Parathyroid adenoma (tissue), 2 donors: ENCODE measurements around the gene ACKR3.

Source experiments
- H2AFZ ChIP-seq: fragments of 300-600 bp; sonication (generic); one replicate; pipeline ENCODE4 v1.7.0; 2017; ENCODE audit warnings: antibody characterized with exemption, mild to moderate bottlenecking
- H3K27ac ChIP-seq: fragments of 300-600 bp; sonication (generic); one replicate; pipeline ENCODE4 v1.7.0; 2017
- H3K27me3 ChIP-seq: fragments of 300-600 bp; sonication (generic); one replicate; pipeline ENCODE4 v1.7.0; 2017; ENCODE audit warnings: low read length; ENCODE audit not compliant: control insufficient read depth, insufficient read depth
- H3K36me3 ChIP-seq: fragments of 300-600 bp; sonication (generic); one replicate; pipeline ENCODE4 v1.7.0; 2017; ENCODE audit warnings: low read length; ENCODE audit not compliant: control insufficient read depth, insufficient read depth
- H3K4me1 ChIP-seq: fragments of 300-600 bp; sonication (generic); one replicate; pipeline ENCODE4 v1.7.0; 2017; ENCODE audit warnings: control low read depth
- H3K4me2 ChIP-seq: fragments of 300-600 bp; sonication (generic); one replicate; pipeline ENCODE4 v1.7.0; 2017; ENCODE audit warnings: low read length
- H3K4me3 ChIP-seq: fragments of 300-600 bp; sonication (generic); one replicate; pipeline ENCODE4 v1.7.0; 2017; ENCODE audit warnings: low read depth, low read length
- H3K79me2 ChIP-seq: fragments of 300-600 bp; sonication (generic); one replicate; pipeline ENCODE4 v1.7.0; 2017; ENCODE audit warnings: control low read depth
- H3K9ac ChIP-seq: fragments of 300-600 bp; sonication (generic); one replicate; pipeline ENCODE4 v1.7.0; 2017; ENCODE audit warnings: mild to moderate bottlenecking
- H3K9me3 ChIP-seq: fragments of 300-600 bp; sonication (generic); one replicate; pipeline ENCODE4 v1.7.0; 2017; ENCODE audit warnings: low read length; ENCODE audit not compliant: control insufficient read depth
- TF ChIP-seq, protein P1 (sequence below): fragments of 300-600 bp; sonication (generic); IDR thresholded peaks from one replicate; pipeline ENCODE4 v1.7.0; 2017; ENCODE audit warnings: antibody characterized with exemption, mild to moderate bottlenecking
- donor health status: primary hyperparathyroidism.

ACKR3 gene

GRCh38 chr2:236558036-236558435, 11.6 kb upstream of the ACKR3 start:
- no peak overlapping the region for H2AFZ ChIP-seq
- H3K27me3 ChIP-seq: no peaks in the 10 kb centered on the region
- TF ChIP-seq, protein P1, sequence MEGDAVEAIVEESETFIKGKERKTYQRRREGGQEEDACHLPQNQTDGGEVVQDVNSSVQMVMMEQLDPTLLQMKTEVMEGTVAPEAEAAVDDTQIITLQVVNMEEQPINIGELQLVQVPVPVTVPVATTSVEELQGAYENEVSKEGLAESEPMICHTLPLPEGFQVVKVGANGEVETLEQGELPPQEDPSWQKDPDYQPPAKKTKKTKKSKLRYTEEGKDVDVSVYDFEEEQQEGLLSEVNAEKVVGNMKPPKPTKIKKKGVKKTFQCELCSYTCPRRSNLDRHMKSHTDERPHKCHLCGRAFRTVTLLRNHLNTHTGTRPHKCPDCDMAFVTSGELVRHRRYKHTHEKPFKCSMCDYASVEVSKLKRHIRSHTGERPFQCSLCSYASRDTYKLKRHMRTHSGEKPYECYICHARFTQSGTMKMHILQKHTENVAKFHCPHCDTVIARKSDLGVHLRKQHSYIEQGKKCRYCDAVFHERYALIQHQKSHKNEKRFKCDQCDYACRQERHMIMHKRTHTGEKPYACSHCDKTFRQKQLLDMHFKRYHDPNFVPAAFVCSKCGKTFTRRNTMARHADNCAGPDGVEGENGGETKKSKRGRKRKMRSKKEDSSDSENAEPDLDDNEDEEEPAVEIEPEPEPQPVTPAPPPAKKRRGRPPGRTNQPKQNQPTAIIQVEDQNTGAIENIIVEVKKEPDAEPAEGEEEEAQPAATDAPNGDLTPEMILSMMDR: no peak
- no peak overlapping the region for H3K4me2 ChIP-seq
- H3K36me3 ChIP-seq: no peaks in the 10 kb centered on the region
- no peaks in the 10 kb centered on the region for H3K4me1 ChIP-seq
- H3K27ac ChIP-seq: no peak overlapping the region
- no peaks in the 10 kb centered on the region for H3K79me2 ChIP-seq
- H3K9me3 ChIP-seq: no peaks in the 10 kb centered on the region
- H3K9ac ChIP-seq: no peak overlapping the region
- H3K4me3 ChIP-seq: no peak overlapping the region

- Histone ChIP-seq H3K36me3 (no peaks in the 10 kb centered on the region), H3K27me3 (no peaks in the 10 kb centered on the region), H3K9ac (no peak overlapping the region), H3K4me2 (no peak overlapping the region), H3K4me1 (no peaks in the 10 kb centered on the region), H3K79me2 (no peaks in the 10 kb centered on the region), H3K9me3 (no peaks in the 10 kb centered on the region), H3K27ac (no peak overlapping the region), H2AFZ (no peak overlapping the region), H3K4me3 (no peak overlapping the region)
- TF ChIP-seq, protein P1: no peak
These were observed 10.3 kb upstream of the ACKR3 start for GRCh38 chr2:236558993-236559978.

GRCh38 chr2:236561874-236562273, 7.8 kb upstream of the ACKR3 start:
- no peaks in the 10 kb centered on the region for H3K9me3 ChIP-seq
- H3K4me1 ChIP-seq: no peaks in the 10 kb centered on the region
- H3K27ac ChIP-seq: no peak overlapping the region
- no peak overlapping the region for H3K4me3 ChIP-seq
- H3K27me3 ChIP-seq: no peaks in the 10 kb centered on the region
- H3K9ac ChIP-seq: no peak overlapping the region
- no peaks in the 10 kb centered on the region for H3K79me2 ChIP-seq
- no peaks in the 10 kb centered on the region for H3K36me3 ChIP-seq
- H2AFZ ChIP-seq: no peak overlapping the region
- no peak overlapping the region for H3K4me2 ChIP-seq
- TF ChIP-seq, protein P1: no peak

DNA sequence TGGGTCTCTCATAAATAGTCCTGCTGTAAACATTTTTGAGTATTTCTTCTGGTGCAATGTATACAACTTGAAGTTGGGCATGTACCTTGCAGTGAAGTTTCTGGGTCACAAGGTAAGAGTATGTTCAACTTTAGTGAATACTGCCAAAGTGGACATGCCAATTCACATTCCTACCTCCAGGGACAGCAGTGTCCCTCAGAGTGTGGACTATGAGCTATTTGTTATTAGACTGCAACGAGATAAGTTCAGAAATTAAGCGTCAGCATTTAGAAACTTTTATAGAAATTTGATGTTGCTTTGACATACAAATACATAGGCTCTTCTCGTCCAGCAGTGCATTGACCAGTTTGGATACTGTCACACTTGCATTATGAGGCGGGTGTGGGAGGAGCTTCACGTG, 7.2 kb upstream of the ACKR3 start:
- H3K36me3 ChIP-seq: no peaks in the 10 kb centered on the region
- H3K27me3 ChIP-seq: no peaks in the 10 kb centered on the region
- H3K9me3 ChIP-seq: no peaks in the 10 kb centered on the region
- no peak overlapping the region for H3K9ac ChIP-seq
- H3K4me1 ChIP-seq: no peaks in the 10 kb centered on the region
- no peak overlapping the region for H3K4me2 ChIP-seq
- H3K27ac ChIP-seq: no peak overlapping the region
- H2AFZ ChIP-seq: no peak overlapping the region
- H3K4me3 ChIP-seq: no peak overlapping the region
- no peaks in the 10 kb centered on the region for H3K79me2 ChIP-seq
- TF ChIP-seq, protein P1: peak; percentile 72
